ENCODE data around the gene CENPP.

Gene CENPP

DNA sequence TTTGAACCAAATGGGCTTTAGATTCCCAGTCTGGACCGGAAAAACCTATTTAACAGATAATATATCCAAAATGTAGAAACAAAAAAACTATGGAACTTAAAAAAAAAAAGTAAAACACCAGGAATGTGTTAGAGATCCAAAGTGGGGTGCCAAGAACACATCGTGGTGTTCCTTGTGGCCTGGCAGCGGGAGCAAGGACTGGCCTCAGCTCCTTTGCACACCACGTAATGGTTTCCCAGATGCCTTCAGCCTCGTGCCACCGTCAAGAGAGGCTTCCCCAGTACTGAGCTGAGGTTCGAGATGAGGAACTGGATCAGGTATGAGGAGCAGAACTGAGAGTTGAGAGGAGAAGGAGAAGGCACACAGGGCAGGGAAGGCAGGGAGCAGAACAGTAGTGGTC, 153.0 kb downstream of the CENPP start:
- DNase-seq (ENCODE audit: insufficient read length, low spot score): no peak
- FAIRE-seq: no peak
- TF ChIP-seq SPI1 (IDR thresholded peaks at IDR 0.05; ENCODE audit: low read depth, low read length) (no peak), TAF1 (IDR thresholded peaks at IDR 0.05; ENCODE audit: low read depth, low read length) (no peak), POLR2AphosphoS5 (IDR thresholded peaks at IDR 0.05; ENCODE audit: low read depth, low read length) (no peak), PAX5 (IDR thresholded peaks at IDR 0.05; ENCODE audit: insufficient read depth, low read length, severe bottlenecking) (no peak), POLR2A (IDR thresholded peaks at IDR 0.05; ENCODE audit: low read depth, low read length) (no peak), POU2F2 (IDR thresholded peaks at IDR 0.05; ENCODE audit: low read depth, low read length) (no peak)

DNA sequence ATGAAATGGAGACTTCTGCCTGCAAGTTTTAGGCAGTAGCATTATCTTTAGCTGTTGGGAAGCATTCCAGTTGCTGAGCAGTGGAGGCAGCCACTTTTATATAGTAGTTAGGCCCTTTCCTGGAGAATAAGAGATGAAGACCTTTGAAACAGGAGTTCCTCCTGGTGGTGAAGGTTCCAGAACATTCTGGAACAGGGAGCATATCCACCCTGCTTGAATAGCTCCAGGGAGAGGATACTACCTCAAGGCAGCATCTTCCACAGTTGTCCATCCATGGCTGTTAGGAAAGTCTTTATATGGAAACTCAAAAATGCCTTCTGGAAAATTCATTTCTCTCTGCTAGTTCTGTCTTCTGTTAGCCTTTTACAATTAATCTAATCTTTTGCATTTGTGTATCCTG, 153.6 kb downstream of the CENPP start:
- TF ChIP-seq PAX5 (IDR thresholded peaks at IDR 0.05; ENCODE audit: insufficient read depth, low read length, severe bottlenecking) (no peak), SPI1 (IDR thresholded peaks at IDR 0.05; ENCODE audit: low read depth, low read length) (no peak), POLR2A (IDR thresholded peaks at IDR 0.05; ENCODE audit: low read depth, low read length) (no peak), TAF1 (IDR thresholded peaks at IDR 0.05; ENCODE audit: low read depth, low read length) (no peak), POU2F2 (IDR thresholded peaks at IDR 0.05; ENCODE audit: low read depth, low read length) (no peak), POLR2AphosphoS5 (IDR thresholded peaks at IDR 0.05; ENCODE audit: low read depth, low read length) (no peak)
- DNase-seq (ENCODE audit: insufficient read length, low spot score): no peak
- no peak for FAIRE-seq

DNA sequence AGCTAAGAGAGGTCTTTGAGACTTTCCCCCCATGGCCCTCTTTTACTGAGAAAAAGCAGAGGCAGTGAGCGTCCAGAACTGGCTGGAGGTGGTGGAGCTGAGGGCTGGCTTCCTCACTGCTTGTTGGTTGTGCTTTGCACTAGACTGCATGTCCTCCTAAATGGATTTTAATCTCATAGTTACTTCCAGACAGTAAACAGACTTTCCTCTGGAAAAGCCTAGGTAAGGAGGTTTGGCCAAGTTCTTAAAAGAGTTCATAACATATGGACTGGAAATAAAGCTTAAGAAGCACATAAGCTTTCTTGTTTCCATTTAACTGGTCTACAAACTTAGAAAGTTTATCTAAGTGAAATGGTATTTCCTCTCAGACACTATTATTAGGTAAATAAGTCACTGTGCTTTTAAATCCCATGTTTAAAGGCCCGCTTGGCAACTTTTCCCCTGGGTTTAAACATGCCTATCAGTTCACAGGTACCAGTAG, 154.6 kb downstream of the CENPP start:
- DNase-seq (ENCODE audit: insufficient read length, low spot score) (no peak), FAIRE-seq (no peak)
- TF ChIP-seq POU2F2 (IDR thresholded peaks at IDR 0.05; ENCODE audit: low read depth, low read length) (no peak), POLR2A (IDR thresholded peaks at IDR 0.05; ENCODE audit: low read depth, low read length) (no peak), SPI1 (IDR thresholded peaks at IDR 0.05; ENCODE audit: low read depth, low read length) (no peak), POLR2AphosphoS5 (IDR thresholded peaks at IDR 0.05; ENCODE audit: low read depth, low read length) (no peak), TAF1 (IDR thresholded peaks at IDR 0.05; ENCODE audit: low read depth, low read length) (no peak), PAX5 (IDR thresholded peaks at IDR 0.05; ENCODE audit: insufficient read depth, low read length, severe bottlenecking) (no peak)

DNA sequence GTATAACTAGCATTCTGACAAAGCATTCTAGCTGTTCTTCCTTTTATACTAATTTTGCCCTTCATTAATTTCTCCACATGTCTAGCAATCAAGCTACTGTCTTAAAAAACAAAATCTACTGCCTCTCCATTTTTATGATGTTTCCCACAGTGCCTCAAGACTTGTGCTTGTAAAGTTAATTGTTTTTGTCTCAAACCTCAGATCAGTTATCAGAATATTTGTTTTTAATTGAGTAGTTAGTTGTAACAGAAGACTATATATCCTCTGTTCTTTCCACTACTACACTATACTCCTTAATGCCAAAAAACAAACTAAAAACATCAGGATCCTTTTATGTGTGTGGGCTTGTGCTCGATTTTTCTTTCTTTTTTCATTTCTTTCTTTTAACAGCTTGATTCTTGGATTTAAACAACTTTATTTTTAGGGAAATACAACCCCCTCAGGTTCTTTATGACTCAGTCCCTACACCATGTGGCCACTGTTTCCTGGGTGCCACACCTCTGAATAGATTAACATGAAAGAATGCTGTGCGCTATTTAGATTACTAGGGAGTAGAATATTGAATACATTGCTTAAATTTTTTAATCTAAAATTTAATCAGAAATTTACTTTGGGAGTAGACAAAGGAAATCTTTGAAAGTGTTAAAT, 155.4 kb downstream of the CENPP start:
- DNase-seq (ENCODE audit: insufficient read length, low spot score): no peak
- TF ChIP-seq POLR2A (IDR thresholded peaks at IDR 0.05; ENCODE audit: low read depth, low read length): no peak
- no peak for FAIRE-seq

DNA sequence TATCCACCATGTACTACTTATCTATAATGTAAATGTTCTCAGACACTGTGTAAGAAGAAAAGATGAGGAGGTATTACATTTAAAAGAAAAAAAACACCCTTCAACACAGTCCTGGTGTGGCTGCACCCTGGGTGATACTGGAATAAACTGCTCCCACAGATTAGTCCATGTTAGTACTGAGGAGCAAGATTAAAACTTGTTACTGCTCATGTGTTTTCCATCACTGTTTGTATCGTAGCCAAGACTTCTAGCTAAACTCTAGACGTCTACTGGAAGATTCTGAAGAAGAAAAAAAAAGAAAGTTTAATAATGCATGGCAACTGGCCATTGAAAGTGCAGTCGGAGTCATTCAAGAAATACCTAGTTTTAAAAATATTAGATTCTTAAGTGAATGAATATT, 156.6 kb downstream of the CENPP start, which contains the start of gene ASPN:
TSS of gene ASPN (minus strand) at position 178 of the 400 bp plus-strand sequence.
- DNase-seq (ENCODE audit: insufficient read length, low spot score) (no peak), FAIRE-seq (no peak)
- TF ChIP-seq POLR2AphosphoS5 (IDR thresholded peaks at IDR 0.05; ENCODE audit: low read depth, low read length): no peak
- no peak for TF ChIP-seq PAX5 (IDR thresholded peaks at IDR 0.05; ENCODE audit: insufficient read depth, low read length, severe bottlenecking)

DNA sequence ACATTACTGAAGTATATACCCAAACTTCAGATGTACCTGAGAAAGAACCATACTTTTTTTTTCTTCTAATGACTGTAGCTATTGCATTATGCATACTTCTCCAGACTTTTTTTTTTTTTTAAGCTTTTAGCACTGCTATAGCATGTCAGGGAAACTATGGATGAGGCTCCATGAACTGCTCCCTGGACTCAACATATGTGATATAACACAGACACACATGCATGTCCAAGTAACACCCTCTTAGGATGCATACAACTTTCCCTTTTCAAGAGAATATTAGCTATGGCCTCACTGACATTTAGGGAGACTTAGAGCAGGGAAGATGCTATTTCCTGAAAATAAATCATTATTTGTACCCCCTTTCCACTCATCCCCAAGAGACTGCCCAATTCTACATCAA, 157.1 kb downstream of the CENPP start:
- DNase-seq (ENCODE audit: insufficient read length, low spot score) (no peak), FAIRE-seq (no peak)
- TF ChIP-seq TAF1 (IDR thresholded peaks at IDR 0.05; ENCODE audit: low read depth, low read length) (no peak), SPI1 (IDR thresholded peaks at IDR 0.05; ENCODE audit: low read depth, low read length) (no peak), POLR2AphosphoS5 (IDR thresholded peaks at IDR 0.05; ENCODE audit: low read depth, low read length) (no peak), PAX5 (IDR thresholded peaks at IDR 0.05; ENCODE audit: insufficient read depth, low read length, severe bottlenecking) (no peak), POLR2A (IDR thresholded peaks at IDR 0.05; ENCODE audit: low read depth, low read length) (no peak), POU2F2 (IDR thresholded peaks at IDR 0.05; ENCODE audit: low read depth, low read length) (no peak)

DNA sequence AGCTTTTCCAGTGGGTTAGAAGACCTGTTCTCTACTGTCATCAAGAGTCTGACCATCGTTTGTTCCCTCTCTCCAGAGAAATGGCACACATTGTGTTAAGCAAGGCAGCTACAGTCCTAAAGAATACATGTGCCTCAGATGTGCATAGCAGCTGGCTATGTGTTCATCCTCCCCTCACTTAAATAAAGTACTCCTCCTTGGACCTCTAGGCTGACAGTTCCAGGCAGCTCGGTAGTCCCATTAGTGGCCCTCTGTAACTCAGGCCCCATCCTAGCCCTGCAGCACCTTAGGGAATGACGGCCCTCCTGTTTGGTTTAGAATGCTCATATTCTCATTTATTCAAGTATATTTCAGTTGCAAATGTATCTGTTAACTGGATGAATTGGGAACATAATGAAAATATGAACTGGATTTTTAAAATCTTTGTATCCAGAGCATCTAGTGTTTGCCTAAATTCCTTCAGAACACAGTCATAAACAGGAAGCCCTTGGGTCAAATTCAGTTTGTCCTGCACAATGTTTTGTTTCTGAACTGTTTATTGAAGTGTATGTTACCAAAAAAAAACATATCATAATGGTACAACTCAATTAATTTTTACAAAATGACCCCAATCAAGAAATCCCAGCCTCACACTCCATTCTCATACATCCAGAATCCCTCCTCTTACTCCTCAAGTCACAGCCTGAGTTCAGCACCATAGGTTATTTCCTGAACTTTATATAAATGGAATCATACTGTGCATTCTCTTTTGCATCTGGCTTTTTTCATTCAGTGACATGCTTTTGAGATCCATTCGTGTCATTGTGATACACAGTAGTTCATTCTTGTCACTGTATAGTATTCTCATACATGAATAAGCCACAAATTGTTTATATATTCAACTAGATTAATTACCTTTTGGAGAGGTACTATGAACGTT, 158.1 kb downstream of the CENPP start:
- DNase-seq (ENCODE audit: insufficient read length, low spot score): no peak
- TF ChIP-seq POLR2AphosphoS5 (IDR thresholded peaks at IDR 0.05; ENCODE audit: low read depth, low read length) (no peak), TAF1 (IDR thresholded peaks at IDR 0.05; ENCODE audit: low read depth, low read length) (no peak), PAX5 (IDR thresholded peaks at IDR 0.05; ENCODE audit: insufficient read depth, low read length, severe bottlenecking) (no peak), POLR2A (IDR thresholded peaks at IDR 0.05; ENCODE audit: low read depth, low read length) (no peak), POU2F2 (IDR thresholded peaks at IDR 0.05; ENCODE audit: low read depth, low read length) (no peak), SPI1 (IDR thresholded peaks at IDR 0.05; ENCODE audit: low read depth, low read length) (no peak)
- FAIRE-seq: no peak

DNA sequence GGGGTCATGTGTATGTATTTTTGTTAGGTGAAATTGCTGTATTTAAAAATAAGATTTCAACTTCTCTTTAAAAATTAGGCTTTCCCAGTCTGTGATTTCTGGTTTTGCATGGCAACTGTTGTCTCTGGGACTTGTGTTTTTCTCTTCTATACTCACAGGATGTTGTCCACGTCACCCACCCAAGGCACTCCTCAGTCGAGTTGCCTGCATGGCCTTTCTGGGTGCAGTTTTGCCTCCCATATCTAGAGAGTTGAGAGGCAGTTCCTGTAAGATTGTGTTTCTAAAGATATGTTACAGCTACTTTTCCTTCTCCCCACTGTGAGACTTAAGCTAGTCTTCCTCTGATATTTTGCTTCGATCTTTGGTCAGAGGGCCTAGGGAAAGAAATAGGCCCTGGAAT, 158.8 kb downstream of the CENPP start:
- TF ChIP-seq SPI1 (IDR thresholded peaks at IDR 0.05; ENCODE audit: low read depth, low read length) (no peak), PAX5 (IDR thresholded peaks at IDR 0.05; ENCODE audit: insufficient read depth, low read length, severe bottlenecking) (no peak), POU2F2 (IDR thresholded peaks at IDR 0.05; ENCODE audit: low read depth, low read length) (no peak), POLR2A (IDR thresholded peaks at IDR 0.05; ENCODE audit: low read depth, low read length) (no peak), POLR2AphosphoS5 (IDR thresholded peaks at IDR 0.05; ENCODE audit: low read depth, low read length) (no peak), TAF1 (IDR thresholded peaks at IDR 0.05; ENCODE audit: low read depth, low read length) (no peak)
- FAIRE-seq: no peak
- no peak for DNase-seq (ENCODE audit: insufficient read length, low spot score)

DNA sequence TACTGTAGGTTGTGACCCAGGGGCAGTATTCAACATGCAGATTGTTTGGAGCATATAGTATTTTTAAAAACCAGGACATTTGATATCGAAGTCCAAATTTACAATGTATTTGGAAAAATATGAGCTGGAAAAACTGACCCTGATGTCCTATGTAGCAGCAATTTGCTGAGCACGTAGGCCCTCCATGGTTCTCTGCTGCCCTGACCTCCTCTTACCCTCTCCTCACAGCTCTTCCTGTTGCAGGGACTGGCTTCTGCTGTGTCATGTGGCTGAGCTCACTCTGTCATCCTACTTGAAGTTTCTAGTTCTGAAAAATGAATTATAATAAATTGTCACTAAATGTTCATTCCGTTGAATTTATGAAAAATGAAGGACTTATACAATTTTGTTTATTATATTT, 160.6 kb downstream of the CENPP start:
- DNase-seq (ENCODE audit: insufficient read length, low spot score): no peak
- TF ChIP-seq SPI1 (IDR thresholded peaks at IDR 0.05; ENCODE audit: low read depth, low read length): no peak
- no peak for TF ChIP-seq POLR2AphosphoS5 (IDR thresholded peaks at IDR 0.05; ENCODE audit: low read depth, low read length)
- TF ChIP-seq POU2F2 (IDR thresholded peaks at IDR 0.05; ENCODE audit: low read depth, low read length): no peak
- TF ChIP-seq PAX5 (IDR thresholded peaks at IDR 0.05; ENCODE audit: insufficient read depth, low read length, severe bottlenecking): no peak
- no peak for TF ChIP-seq POLR2A (IDR thresholded peaks at IDR 0.05; ENCODE audit: low read depth, low read length)
- no peak for TF ChIP-seq TAF1 (IDR thresholded peaks at IDR 0.05; ENCODE audit: low read depth, low read length)
- FAIRE-seq: no peak
